Uterus (tissue), 2 donors: ENCODE data around the gene CCNQ.

Experiments
- POLR2A ChIP-seq, 2 donors: fragments of 450-650 bp; IDR thresholded peaks; one replicate each; pipeline ENCODE4 v1.6.1; 2016; ENCODE audit warnings: antibody characterized with exemption in 2 of 2, mild to moderate bottlenecking in 1 of 2, moderate library complexity in 1 of 2
- TF ChIP-seq, protein P1 (sequence below), 4 experiments: fragments of 200-600 bp in 2 of 4; fragments of 450-650 bp in 2 of 4; sonication (generic) in 2 of 4; IDR thresholded peaks; one replicate each; pipeline ENCODE4 v1.5.1; 2016 to 2019; ENCODE audit warnings: antibody characterized with exemption in 4 of 4, mild to moderate bottlenecking in 2 of 4, moderate library complexity in 1 of 4

DNA sequence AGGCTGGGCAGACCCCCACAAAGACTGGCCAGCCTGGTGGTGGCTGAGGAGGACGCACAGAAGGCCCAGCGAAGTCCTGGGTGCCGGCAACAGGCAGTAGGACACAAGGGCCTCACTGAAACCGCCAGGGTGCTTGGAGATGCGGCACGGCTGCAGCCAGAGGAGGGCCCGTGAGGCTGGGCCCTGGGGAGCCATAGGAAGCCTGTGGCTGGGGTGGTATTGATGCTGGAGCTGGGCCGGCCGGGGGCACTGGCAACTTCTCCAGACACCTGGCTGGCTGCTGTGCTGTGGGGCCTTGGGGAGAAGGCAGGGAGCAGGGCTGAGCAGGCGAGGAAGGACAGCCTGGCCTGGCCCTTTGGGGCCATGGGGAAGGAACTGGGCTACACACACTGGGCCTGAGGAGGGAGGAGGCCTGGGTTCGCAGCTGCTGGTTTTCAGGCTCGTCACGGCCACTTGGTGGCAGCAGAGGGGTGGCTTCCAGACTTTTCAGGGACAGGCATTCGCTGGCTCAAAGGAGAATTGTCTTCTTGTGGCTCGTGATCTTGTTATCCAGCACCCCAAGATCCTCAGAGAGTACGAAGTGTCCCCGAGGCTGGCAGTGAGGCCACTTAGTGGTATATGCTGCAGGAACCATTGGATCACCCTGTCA is 44.3 kb downstream of the CCNQ start:
- TF ChIP-seq, protein P1, sequence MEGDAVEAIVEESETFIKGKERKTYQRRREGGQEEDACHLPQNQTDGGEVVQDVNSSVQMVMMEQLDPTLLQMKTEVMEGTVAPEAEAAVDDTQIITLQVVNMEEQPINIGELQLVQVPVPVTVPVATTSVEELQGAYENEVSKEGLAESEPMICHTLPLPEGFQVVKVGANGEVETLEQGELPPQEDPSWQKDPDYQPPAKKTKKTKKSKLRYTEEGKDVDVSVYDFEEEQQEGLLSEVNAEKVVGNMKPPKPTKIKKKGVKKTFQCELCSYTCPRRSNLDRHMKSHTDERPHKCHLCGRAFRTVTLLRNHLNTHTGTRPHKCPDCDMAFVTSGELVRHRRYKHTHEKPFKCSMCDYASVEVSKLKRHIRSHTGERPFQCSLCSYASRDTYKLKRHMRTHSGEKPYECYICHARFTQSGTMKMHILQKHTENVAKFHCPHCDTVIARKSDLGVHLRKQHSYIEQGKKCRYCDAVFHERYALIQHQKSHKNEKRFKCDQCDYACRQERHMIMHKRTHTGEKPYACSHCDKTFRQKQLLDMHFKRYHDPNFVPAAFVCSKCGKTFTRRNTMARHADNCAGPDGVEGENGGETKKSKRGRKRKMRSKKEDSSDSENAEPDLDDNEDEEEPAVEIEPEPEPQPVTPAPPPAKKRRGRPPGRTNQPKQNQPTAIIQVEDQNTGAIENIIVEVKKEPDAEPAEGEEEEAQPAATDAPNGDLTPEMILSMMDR (IDR thresholded peaks at IDR 0.05), result peak; percentile 39 to 58 (median 53)
- no peak for TF ChIP-seq POLR2A (IDR thresholded peaks at IDR 0.05)
